ENCODE results near the gene SEPTIN1. TPM values are rescaled to one million over a fixed set of nuclear protein-coding genes. Genes with fewer than 3 reads are reported as not detected.
A peak's percentile ranks its signal among the peaks of the same experiment; 100 is the strongest.
"Not testable (repeated sequence)": the region's sequence is repeated elsewhere in the genome, so short reads cannot be mapped to it uniquely, and the experiment has no call there.

SEPTIN1 gene
- total and polyA plus RNA-seq, 2 experiments from 2014 or later: 1.5 TPM; not detected in 1

GRCh38 chr16:30340621-30341020 is 41.7 kb downstream of the SEPTIN1 start:
- 96% methylated on average over 13 of the region's 13 CpGs for WGBS (ENCODE audit: low lambda C conversion rate, missing lambda C conversion rate)
- H3K79me2 ChIP-seq: no peaks in the 10 kb centered on the region
- no peak for DNase-seq (ENCODE audit: low spot score)
- H3K4me1 ChIP-seq (ENCODE audit: insufficient read depth): peaks cover 5% of the 10 kb centered on the region
- no peaks in the 10 kb centered on the region for H3K9me3 ChIP-seq (ENCODE audit: low read depth)
- H3K36me3 ChIP-seq (replicated peaks; ENCODE audit: insufficient read depth, low read depth): no peaks in the 10 kb centered on the region
- H2AFZ ChIP-seq: no peak overlapping the region
- no peak overlapping the region for H3K4me3 ChIP-seq
- no peak overlapping the region for H3K4me2 ChIP-seq
- no peaks in the 10 kb centered on the region for H4K20me1 ChIP-seq (ENCODE audit: insufficient read depth, poor library complexity, severe bottlenecking)
- no peaks in the 10 kb centered on the region for H3K27me3 ChIP-seq
- no peak overlapping the region for H3K27ac ChIP-seq
- TF ChIP-seq CTCF (IDR thresholded peaks at IDR 0.05; ENCODE audit: poor library complexity): no peak
- no peak for TF ChIP-seq EZH2 (IDR thresholded peaks at IDR 0.05; ENCODE audit: borderline replicate concordance)
- no peak for TF ChIP-seq EZH2phosphoT487 (IDR thresholded peaks at IDR 0.05; ENCODE audit: low read depth, severe bottlenecking, unreplicated experiment)
- H3K9me2 ChIP-seq (replicated peaks; ENCODE audit: insufficient read depth): no peaks in the 10 kb centered on the region

GRCh38 chr16:30338715-30339114 is 43.6 kb downstream of the SEPTIN1 start:
- 97% methylated on average over 5 of the region's 5 CpGs for WGBS (ENCODE audit: low lambda C conversion rate, missing lambda C conversion rate)

GRCh38 chr16:30337964-30338357 is 44.4 kb downstream of the SEPTIN1 start:
- not testable (repeated sequence) for H3K79me2 ChIP-seq; H3K27me3 ChIP-seq; H3K4me3 ChIP-seq; H3K4me2 ChIP-seq; H3K9me3 ChIP-seq (ENCODE audit: low read depth); H3K27ac ChIP-seq; H3K36me3 ChIP-seq (replicated peaks; ENCODE audit: insufficient read depth, low read depth); H3K4me1 ChIP-seq (ENCODE audit: insufficient read depth); DNase-seq (ENCODE audit: low spot score); H3K9me2 ChIP-seq (replicated peaks; ENCODE audit: insufficient read depth); H2AFZ ChIP-seq; H4K20me1 ChIP-seq (ENCODE audit: insufficient read depth, poor library complexity, severe bottlenecking)
- 93% methylated on average over 10 of the region's 10 CpGs for WGBS (ENCODE audit: low lambda C conversion rate, missing lambda C conversion rate)

More at GRCh38 chr16:30338715-30339114, 43.6 kb downstream of the SEPTIN1 start:
- H3K27ac ChIP-seq; H3K4me1 ChIP-seq (ENCODE audit: insufficient read depth); H3K4me2 ChIP-seq; DNase-seq (ENCODE audit: low spot score); H4K20me1 ChIP-seq (ENCODE audit: insufficient read depth, poor library complexity, severe bottlenecking); H2AFZ ChIP-seq; H3K9me3 ChIP-seq (ENCODE audit: low read depth); H3K9me2 ChIP-seq (replicated peaks; ENCODE audit: insufficient read depth); H3K4me3 ChIP-seq; H3K79me2 ChIP-seq; H3K36me3 ChIP-seq (replicated peaks; ENCODE audit: insufficient read depth, low read depth); H3K27me3 ChIP-seq: not testable (repeated sequence)

- Histone ChIP-seq H3K9me2 (replicated peaks; ENCODE audit: insufficient read depth) (no peaks in the 10 kb centered on the region), H3K9me3 (ENCODE audit: low read depth) (no peaks in the 10 kb centered on the region), H3K36me3 (replicated peaks; ENCODE audit: insufficient read depth, low read depth) (no peaks in the 10 kb centered on the region), H3K79me2 (peaks cover 18% of the 10 kb centered on the region), H3K27me3 (no peaks in the 10 kb centered on the region), H4K20me1 (ENCODE audit: insufficient read depth, poor library complexity, severe bottlenecking) (peaks cover 4% of the 10 kb centered on the region), H3K4me3 (peak overlapping the region; percentile 21), H3K4me2 (peak overlapping the region; percentile 77), H3K27ac (peak overlapping the region; percentile 97), H3K4me1 (ENCODE audit: insufficient read depth) (peaks cover 5% of the 10 kb centered on the region), H2AFZ (peak overlapping the region; percentile 52)
- TF ChIP-seq CTCF (IDR thresholded peaks at IDR 0.05; ENCODE audit: poor library complexity) (no peak), EZH2phosphoT487 (IDR thresholded peaks at IDR 0.05; ENCODE audit: low read depth, severe bottlenecking, unreplicated experiment) (no peak), EZH2 (IDR thresholded peaks at IDR 0.05; ENCODE audit: borderline replicate concordance) (no peak)
- WGBS (ENCODE audit: low lambda C conversion rate, missing lambda C conversion rate): 61% methylated on average over 16 of the region's 17 CpGs
- peak; percentile 37 for DNase-seq (ENCODE audit: low spot score)
Observed at GRCh38 chr16:30335598-30336474, 46.5 kb downstream of the SEPTIN1 start.

GRCh38 chr16:30335028-30335597 is 47.2 kb downstream of the SEPTIN1 start:
- Histone ChIP-seq H3K79me2 (peaks cover 25% of the 10 kb centered on the region), H3K4me3 (peak overlapping the region; percentile 63), H3K4me2 (peak overlapping the region; percentile 77), H2AFZ (peak overlapping the region; percentile 52), H3K27ac (peak overlapping the region; percentile 97), H4K20me1 (ENCODE audit: insufficient read depth, poor library complexity, severe bottlenecking) (peaks cover 10% of the 10 kb centered on the region)
- 1% methylated on average over 11 of the region's 70 CpGs for WGBS (ENCODE audit: low lambda C conversion rate, missing lambda C conversion rate)
- not testable (repeated sequence) for H3K9me2 ChIP-seq (replicated peaks; ENCODE audit: insufficient read depth); H3K9me3 ChIP-seq (ENCODE audit: low read depth); H3K36me3 ChIP-seq (replicated peaks; ENCODE audit: insufficient read depth, low read depth); H3K4me1 ChIP-seq (ENCODE audit: insufficient read depth); H3K27me3 ChIP-seq
- DNase-seq (ENCODE audit: low spot score): peak; percentile 91

- Histone ChIP-seq H4K20me1 (ENCODE audit: insufficient read depth, poor library complexity, severe bottlenecking) (peaks cover 11% of the 10 kb centered on the region), H3K27ac (peak overlapping the region; percentile 97), H3K79me2 (peaks cover 31% of the 10 kb centered on the region), H3K4me3 (peak overlapping the region; percentile 63), H3K4me2 (peak overlapping the region; percentile 77)
- not testable (repeated sequence) for H3K36me3 ChIP-seq (replicated peaks; ENCODE audit: insufficient read depth, low read depth); H3K9me2 ChIP-seq (replicated peaks; ENCODE audit: insufficient read depth); H3K27me3 ChIP-seq; H3K9me3 ChIP-seq (ENCODE audit: low read depth); H3K4me1 ChIP-seq (ENCODE audit: insufficient read depth); H2AFZ ChIP-seq
- under 1% methylated on average over 20 of the region's 33 CpGs for WGBS (ENCODE audit: low lambda C conversion rate, missing lambda C conversion rate)
- DNase-seq (ENCODE audit: low spot score): peak; percentile 89
Observed at GRCh38 chr16:30334473-30334989, 47.8 kb downstream of the SEPTIN1 start.
